Ammon's horn (tissue), 1 donor: ENCODE results near the gene ZMYM2.
"Not testable (repeated sequence)": the region's sequence is repeated elsewhere in the genome, so short reads cannot be mapped to it uniquely, and the experiment has no call there.

ENCODE experiments used
- DNase-seq: peaks from one replicate; pipeline ENCODE4 v3.0.0-alpha.2; 2016; ENCODE audit warnings: low spot score

ZMYM2 gene

DNA sequence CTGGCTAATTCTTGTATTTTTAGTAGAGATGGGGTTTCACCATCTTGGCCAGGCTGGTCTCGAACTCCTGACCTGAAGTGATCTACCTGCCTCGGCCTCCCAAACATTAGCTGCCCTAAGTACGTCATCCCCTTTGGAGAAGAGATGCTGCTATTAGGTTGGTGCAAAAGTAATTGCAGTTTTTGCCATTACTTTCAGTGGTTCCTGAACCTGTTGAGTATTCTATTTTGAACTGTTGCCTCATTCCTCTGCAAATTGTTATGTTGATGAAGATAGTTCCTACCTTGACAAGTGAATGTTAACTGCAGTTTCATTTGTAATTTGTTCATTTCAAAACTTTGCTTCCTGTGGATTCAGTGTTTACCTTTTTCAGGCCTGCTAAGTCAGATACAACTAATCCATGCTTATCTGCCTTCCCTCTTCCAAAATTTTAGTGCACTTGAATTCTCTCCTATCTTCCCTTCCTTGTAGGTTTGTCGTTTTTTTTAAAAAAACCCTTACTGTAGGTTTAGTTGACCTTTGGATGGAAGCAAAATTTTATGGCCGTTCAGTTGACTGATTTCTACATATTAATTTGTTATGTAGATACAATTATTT, 24.0 kb downstream of the ZMYM2 start:
- no peak for DNase-seq

DNA sequence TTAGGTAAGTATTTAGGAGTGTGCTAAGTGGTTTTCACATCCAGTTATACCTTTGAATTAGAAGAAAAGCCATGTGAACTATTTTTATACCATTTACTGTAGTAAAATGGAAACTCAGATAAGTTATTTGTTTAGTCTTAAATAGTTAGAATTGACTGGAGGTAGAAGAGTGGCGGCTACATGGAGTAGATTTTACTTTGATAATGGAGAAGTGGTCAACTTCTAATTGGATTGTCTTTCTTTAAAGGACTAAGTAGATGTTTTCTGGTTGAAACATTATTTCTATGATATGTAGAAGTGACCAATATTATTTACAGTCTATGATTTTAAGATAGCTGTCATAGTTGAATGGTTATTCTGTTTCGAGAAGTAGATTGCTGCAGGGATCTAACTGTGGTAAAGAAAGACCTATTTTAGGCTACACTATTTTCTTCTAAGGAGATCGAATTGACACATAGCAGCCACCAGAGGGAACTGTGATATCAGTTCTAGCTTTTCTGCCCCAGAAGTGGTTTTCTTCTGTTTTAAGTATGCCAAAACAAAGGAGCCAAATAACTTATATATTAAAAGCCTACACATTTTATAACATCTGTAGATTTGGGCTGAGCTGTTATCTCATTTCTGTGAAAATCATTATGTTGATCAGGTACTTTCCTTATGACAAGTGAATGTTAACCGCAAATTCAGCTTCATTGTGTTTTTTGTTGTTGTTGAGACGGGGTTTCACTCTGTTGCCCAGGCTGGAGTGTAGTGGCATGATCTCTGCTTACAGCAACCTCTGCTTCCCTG, 26.1 kb downstream of the ZMYM2 start:
- peak; percentile 27 for DNase-seq

DNA sequence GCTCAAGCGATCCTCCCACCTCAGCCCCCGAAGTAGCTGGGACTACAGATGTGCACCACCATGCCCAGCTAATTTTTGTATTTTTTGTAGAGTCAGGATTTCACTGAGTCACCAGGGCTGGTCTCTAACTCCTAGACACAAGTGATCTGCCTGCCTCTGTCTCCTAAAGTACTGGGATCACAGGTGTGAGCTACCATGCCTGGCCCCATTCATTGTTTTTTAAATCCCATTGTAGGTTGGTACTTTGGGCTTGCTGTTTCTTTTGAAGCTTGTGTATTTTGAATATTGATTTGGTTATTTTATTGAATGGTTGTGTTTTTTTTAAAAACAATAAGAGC, 26.7 kb downstream of the ZMYM2 start:
- no peak for DNase-seq

DNA sequence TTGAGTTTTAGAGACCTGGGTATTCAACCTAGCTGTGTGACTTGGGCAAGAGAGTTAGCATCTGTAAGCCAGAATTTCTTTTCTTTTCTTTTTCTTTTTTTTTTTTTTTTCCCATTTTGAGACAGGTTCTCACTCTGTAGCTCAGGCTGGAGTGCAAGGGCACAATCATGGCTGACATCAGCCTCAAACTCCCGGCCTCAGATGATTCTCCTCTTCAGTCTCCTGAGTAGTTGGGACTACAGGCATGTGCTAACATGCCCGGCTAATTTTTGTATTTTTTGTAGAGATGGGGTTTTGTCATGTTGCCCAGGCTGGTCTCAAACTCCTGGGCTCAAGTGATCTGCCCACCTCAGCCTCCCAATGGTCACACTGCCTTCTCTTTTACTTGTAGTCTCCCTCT, 33.0 kb downstream of the ZMYM2 start:
- no peak for DNase-seq

DNA sequence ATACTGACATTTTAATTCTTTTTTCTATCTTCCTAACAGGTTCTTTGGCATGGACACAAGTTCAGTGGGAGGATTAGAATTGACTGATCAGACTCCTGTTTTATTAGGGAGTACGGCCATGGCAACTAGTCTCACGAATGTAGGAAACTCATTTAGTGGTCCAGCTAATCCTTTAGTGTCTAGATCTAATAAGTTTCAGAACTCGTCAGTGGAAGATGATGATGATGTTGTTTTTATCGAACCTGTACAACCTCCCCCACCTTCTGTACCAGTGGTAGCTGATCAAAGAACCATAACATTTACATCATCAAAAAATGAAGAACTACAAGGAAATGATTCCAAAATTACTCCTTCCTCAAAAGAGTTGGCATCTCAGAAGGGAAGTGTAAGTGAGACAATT, 34.5 kb downstream of the ZMYM2 start:
- peak; percentile 9 for DNase-seq

DNA sequence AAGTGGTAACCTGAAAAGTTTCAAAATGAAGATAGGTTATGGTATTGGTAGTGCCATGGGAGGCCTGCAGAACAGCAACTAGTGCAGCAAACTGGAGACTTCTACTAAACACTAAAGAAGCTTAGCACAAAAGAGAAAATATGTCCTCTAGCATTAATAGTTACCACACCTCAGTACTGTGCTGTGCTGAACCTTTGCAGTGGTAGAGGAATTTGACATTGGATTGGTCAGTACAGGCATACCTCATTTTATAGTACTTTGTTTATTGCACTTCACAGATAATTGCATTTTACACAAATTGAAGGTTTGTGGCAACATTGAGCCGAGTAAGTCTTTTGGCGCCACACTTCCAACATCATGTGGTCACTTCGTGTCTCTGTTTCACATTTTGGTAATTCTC, 40.4 kb downstream of the ZMYM2 start:
- DNase-seq = no peak

DNA sequence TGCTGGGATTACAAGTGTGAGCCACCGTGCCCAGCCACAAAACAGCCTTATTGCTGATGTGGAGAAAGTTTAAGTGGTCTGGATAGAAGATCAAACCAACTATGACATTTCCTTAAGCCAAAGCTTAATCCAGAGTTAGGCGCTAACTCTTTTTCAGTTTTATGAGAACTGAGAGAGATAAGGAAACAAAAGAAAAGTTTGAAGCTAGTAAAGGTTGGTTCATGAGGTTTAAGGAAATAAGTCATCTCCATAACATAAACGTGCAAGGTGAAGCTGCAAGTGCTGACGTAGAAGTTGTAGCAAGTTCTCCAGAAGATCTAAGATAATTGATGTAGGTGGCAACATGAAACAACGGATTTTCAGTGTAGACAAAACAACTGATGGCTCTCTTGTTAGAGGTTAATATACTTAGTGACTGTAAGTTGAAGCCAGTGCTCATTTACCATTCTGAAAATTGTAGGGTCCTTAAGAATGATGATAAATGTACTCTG, 41.6 kb downstream of the ZMYM2 start:
- no peak for DNase-seq

DNA sequence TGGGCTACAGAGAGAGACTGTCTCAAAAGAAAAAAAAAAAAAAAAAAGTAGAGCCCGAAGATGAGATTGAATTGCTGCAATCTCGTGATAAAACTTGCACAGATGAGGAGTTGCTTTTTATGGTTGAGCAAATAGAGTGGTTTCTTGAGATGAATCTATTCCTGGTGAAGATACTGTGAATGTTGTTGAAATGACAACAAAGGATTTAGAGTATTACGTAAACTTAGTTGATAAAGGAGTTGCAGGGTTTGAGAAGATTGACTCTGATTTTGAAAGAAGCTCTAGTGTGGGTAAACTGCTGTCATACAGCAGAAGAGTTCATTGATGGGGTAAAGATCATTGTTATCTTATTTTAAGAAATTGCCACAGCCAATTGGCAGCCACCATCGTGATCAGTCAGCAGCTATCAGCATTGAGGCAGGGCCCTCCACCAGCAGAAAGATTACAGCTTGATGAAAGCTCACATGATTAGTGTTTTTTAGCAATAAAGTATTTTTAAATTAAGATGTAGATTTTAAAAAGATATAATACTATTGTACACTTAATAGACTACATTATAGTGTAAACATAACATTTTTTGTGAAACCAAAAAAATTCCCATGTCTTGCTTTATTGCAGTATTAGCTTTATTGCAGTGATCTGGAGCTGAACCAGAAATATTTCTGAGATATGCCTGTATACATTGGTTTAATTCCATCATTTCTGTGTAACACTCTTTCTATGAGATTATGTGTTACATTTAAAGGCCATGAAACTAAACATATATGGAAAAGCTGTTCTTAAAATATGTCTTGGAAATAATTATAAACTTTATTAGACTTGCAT, 43.1 kb downstream of the ZMYM2 start:
- no peak for DNase-seq

DNA sequence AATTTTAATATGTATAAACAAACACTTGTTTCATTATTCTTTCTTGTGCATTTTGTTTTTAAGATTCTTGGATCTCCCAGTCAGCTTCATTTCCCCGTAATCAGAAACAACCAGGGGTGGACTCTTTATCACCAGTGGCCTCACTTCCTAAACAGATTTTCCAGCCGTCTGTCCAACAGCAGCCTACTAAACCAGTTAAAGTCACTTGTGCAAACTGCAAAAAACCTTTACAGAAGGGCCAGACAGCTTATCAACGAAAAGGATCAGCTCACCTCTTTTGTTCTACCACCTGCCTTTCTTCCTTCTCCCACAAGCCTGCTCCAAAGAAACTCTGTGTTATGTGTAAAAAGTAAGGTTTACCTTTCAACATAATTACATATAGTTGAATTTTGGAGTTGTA, 44.3 kb downstream of the ZMYM2 start:
- DNase-seq = no peak

DNA sequence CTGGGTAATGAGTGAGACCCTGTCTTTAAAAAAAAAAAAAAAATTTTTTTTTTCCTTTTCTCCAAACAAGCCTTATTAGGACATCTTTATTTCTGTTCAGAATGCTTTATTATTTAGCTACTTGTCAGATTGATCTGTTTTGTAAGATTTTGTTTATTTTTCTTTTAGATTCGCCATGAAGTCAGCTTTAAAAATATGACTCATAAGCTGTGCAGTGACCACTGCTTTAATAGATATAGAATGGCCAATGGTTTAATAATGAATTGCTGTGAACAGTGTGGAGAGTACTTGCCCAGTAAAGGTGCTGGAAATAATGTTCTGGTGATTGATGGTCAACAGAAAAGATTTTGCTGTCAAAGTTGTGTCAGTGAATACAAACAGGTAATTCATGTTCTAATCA, 47.7 kb downstream of the ZMYM2 start:
- DNase-seq = no peak

DNA sequence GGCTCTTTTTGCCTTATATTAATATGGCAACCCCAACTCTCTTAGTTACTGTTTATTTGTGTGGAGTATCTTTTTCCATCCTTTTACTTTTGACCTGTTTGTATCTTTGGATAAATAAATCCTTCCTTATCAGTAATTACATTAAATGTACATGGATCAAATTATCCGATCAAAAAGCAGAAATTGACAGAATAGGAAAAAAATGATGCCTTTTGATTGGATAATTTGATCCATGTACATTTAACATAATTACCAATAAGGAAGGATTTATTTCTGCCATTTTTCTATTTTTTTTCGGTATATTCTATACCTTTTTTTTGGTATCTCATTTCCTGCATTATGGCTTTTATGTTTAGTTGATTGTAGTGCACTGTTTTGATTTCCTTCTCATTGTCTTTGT, 57.2 kb downstream of the ZMYM2 start:
- DNase-seq = no peak

DNA sequence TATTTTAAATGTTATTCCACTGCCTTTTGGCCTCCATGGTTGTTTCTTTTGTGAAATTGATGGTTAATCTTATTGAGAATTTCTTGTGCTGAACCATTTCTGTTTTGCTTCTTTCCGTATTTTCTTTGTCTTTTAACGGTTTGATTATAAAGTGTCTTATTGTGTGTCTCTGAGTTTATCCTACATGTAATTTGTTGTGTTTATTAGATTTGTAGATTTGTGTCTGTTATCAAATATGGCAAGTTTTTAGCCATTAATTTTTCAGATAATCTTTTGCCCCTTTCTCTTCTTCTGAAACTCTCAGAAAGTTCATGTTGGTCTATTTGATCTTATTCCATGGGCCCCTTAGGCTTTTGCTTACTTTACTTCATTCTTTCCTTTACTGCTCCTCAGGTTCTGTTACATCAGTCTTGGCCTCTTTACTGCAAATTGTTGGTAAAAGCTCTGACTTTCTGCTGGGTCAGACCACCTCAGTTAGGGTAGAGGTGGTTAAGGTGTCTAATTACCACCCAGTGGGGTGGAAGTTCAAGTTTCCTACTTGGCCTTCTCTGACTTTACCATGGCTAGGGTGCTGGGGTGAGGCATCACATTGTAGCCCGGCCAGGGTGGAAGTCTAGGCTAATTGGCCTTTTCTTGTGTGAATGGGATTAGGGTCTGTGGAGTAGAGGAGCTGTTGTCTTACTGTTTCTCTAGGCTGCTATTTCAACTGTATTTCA, 58.3 kb downstream of the ZMYM2 start:
- no peak for DNase-seq

DNA sequence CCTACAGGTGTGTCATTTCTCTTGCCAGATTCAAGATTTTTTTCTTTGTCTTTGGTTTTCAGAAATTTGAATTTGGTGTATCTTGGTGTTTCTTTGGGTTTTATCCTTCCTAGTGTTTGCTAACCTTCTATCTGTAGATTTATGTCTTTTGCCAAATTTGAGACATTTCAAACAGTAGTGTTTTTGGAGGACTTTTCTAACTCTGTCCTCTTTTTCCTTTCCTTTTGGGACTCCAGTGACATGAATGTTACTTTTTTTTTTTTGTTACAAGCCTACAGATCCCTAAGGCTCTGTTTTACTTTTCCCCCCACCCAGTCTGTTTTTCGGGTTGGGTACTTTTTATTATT, 58.8 kb downstream of the ZMYM2 start:
- DNase-seq = no peak

DNA sequence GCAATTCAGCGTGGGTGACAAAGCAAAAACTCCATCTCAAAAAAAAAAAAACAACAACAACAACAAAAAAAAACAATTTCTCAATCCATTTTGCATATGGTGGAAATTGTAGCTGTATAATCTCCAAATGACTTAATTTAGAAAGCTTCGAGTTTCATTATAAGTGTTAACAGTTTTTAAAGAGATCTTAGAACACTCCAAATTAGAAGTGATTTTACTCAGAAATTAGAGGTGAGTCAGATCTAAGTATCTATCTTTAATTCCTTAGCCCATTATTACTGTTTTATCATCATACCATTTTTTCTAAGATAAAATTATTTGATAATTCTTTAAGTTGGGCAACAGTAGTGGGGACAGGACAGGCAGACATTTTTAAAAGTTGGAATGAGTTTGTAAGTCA, 60.5 kb downstream of the ZMYM2 start:
- DNase-seq = no peak

DNA sequence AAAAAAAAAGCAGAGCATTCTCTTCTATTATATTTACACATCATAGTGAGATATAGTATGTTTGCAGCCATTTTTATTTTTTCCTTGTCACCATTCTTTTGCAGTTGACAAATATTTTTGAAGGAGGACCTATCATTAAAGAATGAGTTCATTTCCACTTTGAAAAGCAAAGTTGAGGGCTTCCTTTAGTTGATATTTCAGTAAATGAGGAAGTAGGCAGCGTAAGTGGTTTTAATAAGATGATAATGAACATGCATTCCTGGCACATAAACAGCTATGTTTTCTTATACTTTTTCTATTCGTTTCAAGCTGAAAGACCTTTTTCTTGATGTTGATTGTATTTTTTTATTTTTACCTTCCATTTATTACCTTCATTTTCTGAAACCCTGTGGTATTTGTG, 66.2 kb downstream of the ZMYM2 start:
- DNase-seq = no peak

DNA sequence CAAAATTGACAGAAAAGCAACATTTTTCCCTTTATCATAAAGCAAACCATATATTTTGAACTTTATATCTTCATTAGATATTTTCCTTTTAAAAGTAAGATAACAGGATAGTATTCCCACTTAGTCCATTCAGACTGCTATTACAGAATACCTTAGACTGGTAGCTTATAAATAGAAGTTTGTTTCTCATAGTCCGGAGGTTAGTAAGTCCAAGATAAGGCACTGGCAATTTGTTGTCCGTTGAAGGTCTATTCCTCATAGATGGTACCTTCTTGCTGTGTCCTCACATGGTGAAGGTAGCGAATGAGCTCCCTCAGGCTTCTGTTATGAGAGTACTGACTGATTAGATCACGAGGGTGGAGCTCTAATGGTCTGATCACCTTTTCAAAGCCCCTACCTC, 70.4 kb downstream of the ZMYM2 start:
- DNase-seq = no peak

DNA sequence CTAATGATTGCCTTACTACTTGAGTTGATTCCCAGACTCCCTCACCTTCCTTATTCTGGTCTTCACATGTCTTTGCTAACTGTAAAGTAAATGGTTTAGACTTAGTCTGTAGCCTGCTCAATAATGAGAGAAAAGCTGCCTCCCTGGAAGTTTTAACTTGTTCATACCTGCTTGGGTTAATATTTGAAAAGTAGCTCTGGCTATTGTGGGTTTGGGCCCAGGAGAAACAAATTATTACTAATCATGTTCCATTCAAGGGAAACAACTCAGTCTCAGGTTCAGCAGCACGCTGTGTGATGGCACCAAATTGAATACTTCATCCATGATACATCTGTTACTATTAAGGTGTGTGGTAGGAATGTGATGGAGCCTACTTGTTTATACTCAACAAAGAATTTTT, 75.0 kb downstream of the ZMYM2 start:
- DNase-seq = no peak

DNA sequence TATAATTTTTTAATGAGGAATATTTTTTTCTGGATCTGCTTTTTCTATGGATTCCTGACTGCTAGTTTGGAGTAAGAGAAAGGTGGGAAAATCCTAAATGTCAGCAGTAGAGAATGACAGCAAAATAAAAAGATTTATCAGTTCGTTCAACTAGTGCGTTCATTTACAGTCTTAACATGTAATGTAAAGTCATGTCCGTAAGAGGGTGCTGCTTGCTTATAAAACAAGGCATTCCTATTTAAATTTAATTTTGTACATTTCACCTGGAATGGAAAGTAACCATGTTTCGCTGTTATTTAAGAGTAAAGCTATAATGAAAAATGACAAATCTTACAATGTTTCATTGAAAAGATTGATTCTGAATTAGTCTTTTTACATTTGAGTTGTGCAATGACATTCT, 76.6 kb downstream of the ZMYM2 start:
- no peak for DNase-seq

DNA sequence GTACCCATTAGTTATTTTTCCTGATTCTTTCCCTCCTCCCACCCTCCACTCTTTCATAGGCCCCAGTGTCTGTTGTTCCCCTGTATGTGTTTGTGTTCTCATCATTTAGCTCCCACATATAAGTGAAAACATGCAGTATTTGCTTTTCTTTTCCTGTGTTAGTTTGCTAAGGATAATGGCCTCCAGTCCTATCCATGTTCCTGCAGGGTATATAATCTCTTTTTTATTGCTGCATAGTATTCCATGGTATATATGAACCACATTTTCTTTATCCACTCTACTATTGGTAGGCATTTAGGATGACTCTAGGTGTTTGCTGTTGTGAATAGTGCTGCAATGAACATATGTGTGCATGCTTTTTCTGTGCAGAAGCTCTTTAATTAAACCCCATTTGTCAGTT, 79.4 kb downstream of the ZMYM2 start:
- no peak for DNase-seq

DNA sequence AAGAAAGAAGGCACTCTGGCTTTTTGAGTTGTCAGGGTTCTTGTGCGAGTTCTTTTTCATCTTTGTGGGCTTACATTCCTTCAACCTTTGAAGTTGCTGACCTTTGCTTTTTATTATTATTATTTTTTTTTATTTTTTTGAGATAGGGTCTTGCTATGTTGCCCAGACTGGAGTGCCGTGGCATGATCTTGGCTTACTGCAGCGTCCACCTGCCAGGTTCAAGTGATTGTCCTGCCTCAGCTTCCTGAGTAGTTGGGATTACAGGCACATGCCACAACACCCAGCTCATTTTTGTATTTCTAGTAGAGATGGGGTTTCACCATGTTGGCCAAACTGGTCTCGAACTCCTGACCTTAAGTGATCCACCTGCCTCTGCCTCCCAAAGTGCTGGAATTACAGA, 84.1 kb downstream of the ZMYM2 start:
- not testable (repeated sequence) for DNase-seq

DNA sequence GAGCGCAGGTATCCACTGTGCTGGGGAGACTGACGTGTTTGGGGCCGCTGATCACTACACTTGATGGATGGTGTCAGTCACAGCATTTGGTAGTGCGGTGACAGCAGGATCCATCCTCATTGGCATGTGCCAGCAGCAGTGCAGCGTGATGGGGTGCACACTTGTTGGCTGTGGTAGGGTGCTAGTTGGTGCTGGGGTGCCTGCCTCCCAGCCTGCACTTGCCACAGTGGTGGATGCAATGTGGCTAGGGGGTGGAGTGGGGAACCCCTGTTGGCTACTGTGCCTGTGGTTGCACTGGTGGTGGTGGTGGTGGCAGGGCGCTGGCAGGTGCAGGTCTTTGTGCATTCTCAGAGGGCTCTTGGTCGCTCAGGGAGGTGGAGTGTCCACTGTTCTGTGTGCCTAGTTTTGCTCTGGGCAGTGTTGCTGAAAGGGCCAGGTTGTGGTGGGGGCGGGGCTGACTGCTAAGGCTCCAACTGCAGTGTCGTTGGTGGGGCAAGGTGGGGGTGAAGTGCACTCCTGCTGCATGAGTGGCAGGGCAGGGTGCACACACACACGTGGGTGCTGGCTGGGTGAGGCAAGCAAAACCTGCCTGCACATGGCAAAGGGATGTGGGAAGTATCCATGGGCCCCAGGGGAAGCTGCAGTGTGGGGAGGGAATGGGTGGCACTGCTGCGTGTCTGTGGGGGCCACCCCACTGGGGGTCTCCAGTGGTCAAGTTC, 84.8 kb downstream of the ZMYM2 start:
- no peak for DNase-seq

DNA sequence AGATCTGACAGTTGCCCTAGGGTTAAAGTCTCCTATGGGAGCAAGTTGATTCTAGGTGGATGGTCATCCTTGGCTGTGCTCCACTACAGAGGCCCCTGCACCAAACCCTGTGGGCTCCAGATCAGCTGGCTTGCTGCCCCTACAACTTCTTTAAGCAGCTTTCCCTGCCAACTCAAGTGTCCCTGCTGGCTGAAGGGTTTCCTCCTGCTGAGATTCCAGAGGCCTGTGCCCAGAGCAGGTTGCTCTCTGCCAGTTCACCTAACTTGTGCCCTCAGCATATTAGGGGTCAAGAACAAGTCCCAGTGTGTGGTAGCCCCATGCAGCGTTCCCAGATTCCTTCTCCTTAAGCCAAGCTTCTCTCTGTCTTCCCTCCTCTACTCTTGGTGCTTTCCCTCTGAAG, 85.6 kb downstream of the ZMYM2 start:
- DNase-seq = no peak
